Heart left ventricle (tissue), 16 donors: Measurements from ENCODE around the gene NHSL2. TPM values are rescaled to one million over a fixed set of nuclear protein-coding genes. Genes with fewer than 3 reads are reported as not detected.

Experiments used
- ATAC-seq, 4 donors: fragments of 200-7000 bp; cut with Tn5 transposase; one replicate each; pipeline ENCODE4 v1.9.1; 2020 to 2022; ENCODE audit warnings: moderate library complexity in 4 of 4, mild to moderate bottlenecking in 3 of 4, moderate number of reproducible peaks in 1 of 4
- DNase-seq, 5 donors: peaks; one replicate each; pipeline ENCODE4 v3.0.0-alpha.2; 2020
- H3K27ac ChIP-seq, 12 donors: fragments of 200-600 bp; sonication (generic) in 4 of 12; one replicate each; pipeline versions ENCODE4 v1.5.0 to v1.8.0; 2016 to 2022; ENCODE audit warnings: mild to moderate bottlenecking in 2 of 12
- H3K27me3 ChIP-seq, 9 donors: fragments of 200-600 bp; sonication (generic) in 2 of 9; one replicate each; pipeline versions ENCODE4 v1.5.1 to v1.8.0; 2016 to 2022; ENCODE audit warnings: mild to moderate bottlenecking in 3 of 9
- H3K36me3 ChIP-seq, 9 donors: fragments of 200-600 bp; sonication (generic) in 2 of 9; one replicate each; pipeline versions ENCODE4 v1.5.0 to v1.8.0; 2018 to 2022; ENCODE audit warnings: mild to moderate bottlenecking in 2 of 9
- H3K4me1 ChIP-seq, 12 donors: fragments of 200-600 bp; sonication (generic) in 4 of 12; one replicate each; pipeline versions ENCODE4 v1.5.0 to v1.8.0; 2016 to 2022; ENCODE audit warnings: mild to moderate bottlenecking in 3 of 12
- H3K4me3 ChIP-seq, 12 donors: fragments of 200-600 bp; sonication (generic) in 4 of 12; one replicate each; pipeline versions ENCODE4 v1.5.0 to v1.8.0; 2017 to 2022; ENCODE audit warnings: mild to moderate bottlenecking in 9 of 12, moderate library complexity in 4 of 12
- H3K9me3 ChIP-seq, 12 donors: fragments of 200-600 bp; sonication (generic) in 4 of 12; one replicate each; pipeline versions ENCODE4 v1.5.0 to v1.8.0; 2016 to 2022; ENCODE audit warnings: mild to moderate bottlenecking in 1 of 12
- POLR2A ChIP-seq, 2 donors: fragments of 450-650 bp; IDR thresholded peaks; one replicate each; pipeline ENCODE4 v1.6.1; 2017; ENCODE audit warnings: antibody characterized with exemption in 2 of 2, mild to moderate bottlenecking in 2 of 2, moderate library complexity in 2 of 2
- WGBS, 4 donors: extraction: QIAGEN DNeasy Blood & Tissue Kit in 2 of 4; methylation state at CpG; one replicate each; pipeline versions ENCODE4 v1.1.5 to v1.1.7; 2013 to 2018; 5-methylcytosine and 5-hydroxymethylcytosine counted together
- intact Hi-C, 10 donors: fragments of 100-400 bp; cut with DNase I; formaldehyde crosslinking; loops; one replicate each; pipeline versions ENCODE4 v1.11.1 to v1.14.2; 2022
- polyA plus RNA-seq, 2 donors: library from polyadenylated mRNA; stranded (reverse); fragments of 200-250 nt; gene quantifications; one replicate each; pipeline ENCODE4 v1.2.3, GENCODE V29; 2013
- total RNA-seq, 9 donors: library from RNA; depleted of rRNA in 2 of 9; stranded (reverse); fragments of >200 nt in 2 of 9; fragmentation: NEBNext Ultra II Directional in 3 of 9; extraction: Animal tissue kit (Norgen Biotek cat#: 25700) in 3 of 9; gene quantifications; one replicate each; pipeline versions ENCODE4 v1.1.0 to v1.2.4, GENCODE V29; 2016 to 2023
- TF ChIP-seq, protein P1 (sequence below), 12 donors: fragments of 200-600 bp; sonication (generic) in 4 of 12; IDR thresholded peaks; one replicate each; pipeline versions ENCODE4 v1.5.0 to v1.8.0; 2018 to 2022; ENCODE audit warnings: antibody characterized with exemption in 12 of 12, mild to moderate bottlenecking in 5 of 12
- donor health status: ischemic (EF 13 %, LVEDD 7.1; RV severe dilation, severe dysfunction).
- donor health status: healthy with polysubstance abuse.
- donor health status: DM: no; HTN: yes; CAD: no.
- donor health status: DM: no; HTN: no; CAD: no.
- donor health status: ischemic (EF 25% LVEDD 6.9; RV normal size, moderate dysfunction).
- donor health status: ischemic (EF 25% LVEDD 5.7; RV mildly dilated, moderate dysfunction).
- donor health status: healthy.
- donor health status: DM: yes; HTN: yes; CAD: no.
- donor health status: ischemic (EF 35%, LVEDD 5.7; RV mildly dilated, moderate dysfunction).
- donor health status: nonischemic (EF 11% LVEDD 7.7; RV severe dilation, severe dysfunction).
- donor health status: DM: yes; HTN: yes; CAD: no.
- donor health status: PGD.
- donor health status: ischemic (EF 29% LVEDD 5.4; RV normal size, mild dysfunction).
- donor health status: nonischemic (EF 23%, LVEDD 6.1; RV moderate dilation, normal function).

The NHSL2 gene
- total and polyA plus RNA-seq, 11 donors = 1.8 to 14.0 (median 5.8) TPM

DNA sequence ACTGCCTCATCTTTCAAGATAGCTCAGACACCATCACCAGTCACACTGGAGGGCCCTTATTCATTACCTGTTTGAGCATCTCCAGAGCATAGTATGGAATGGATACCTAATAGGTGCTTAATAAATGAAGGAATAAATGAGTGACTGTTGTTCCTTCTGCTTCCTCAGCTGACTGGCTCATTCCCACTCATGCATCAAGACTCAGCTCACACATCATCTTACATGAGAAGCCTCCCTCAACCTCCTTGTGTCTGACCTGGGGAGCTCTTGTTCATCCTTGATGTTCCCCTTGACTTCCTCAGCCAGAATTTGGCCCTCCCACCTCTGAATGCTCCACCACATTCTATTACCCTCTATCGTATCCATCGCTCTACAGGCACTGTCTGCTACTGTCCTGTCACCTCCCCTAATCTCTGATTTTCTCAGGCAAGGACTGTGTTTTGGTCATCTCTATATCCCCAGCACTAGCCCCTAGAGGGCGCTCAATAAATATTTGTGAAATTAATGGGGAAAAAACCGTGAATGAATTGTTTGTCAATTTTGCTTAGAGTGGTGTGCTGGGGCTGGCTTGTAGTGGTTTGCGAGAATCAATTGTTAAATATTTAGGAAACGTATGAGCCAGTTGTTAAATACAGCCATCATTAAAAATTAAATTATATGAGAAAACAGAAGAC is 88.3 kb downstream of the NHSL2 start:
- intact Hi-C loops = loop anchor here in 3 of 10 donors (1.0 to 5.0 kb wide), 2 partner anchors 127 to 128 kb away; no protein-coding TSS in a partner anchor
- 16 to 25% (median 17%) methylated on average over 6 of the region's 6 CpGs for WGBS, 4 donors
- peaks cover 0 to 22% (median 4%) of the 10 kb centered on the region in 12 donors for H3K4me1 ChIP-seq
- peak in 2 of 4 donors; percentile 13 to 31 for ATAC-seq
- H3K27me3 ChIP-seq = peaks cover 0 to 24% (median 0%) of the 10 kb centered on the region in 9 donors
- H3K4me3 ChIP-seq = no peak overlapping the region
- no peaks in the 10 kb centered on the region for H3K36me3 ChIP-seq
- DNase-seq = peak in 2 of 5 donors; percentile 19 to 21
- H3K9me3 ChIP-seq = no peaks in the 10 kb centered on the region
- H3K27ac ChIP-seq = no peak overlapping the region
- TF ChIP-seq POLR2A (IDR thresholded peaks at IDR 0.05) = no peak
- TF ChIP-seq, protein P1, sequence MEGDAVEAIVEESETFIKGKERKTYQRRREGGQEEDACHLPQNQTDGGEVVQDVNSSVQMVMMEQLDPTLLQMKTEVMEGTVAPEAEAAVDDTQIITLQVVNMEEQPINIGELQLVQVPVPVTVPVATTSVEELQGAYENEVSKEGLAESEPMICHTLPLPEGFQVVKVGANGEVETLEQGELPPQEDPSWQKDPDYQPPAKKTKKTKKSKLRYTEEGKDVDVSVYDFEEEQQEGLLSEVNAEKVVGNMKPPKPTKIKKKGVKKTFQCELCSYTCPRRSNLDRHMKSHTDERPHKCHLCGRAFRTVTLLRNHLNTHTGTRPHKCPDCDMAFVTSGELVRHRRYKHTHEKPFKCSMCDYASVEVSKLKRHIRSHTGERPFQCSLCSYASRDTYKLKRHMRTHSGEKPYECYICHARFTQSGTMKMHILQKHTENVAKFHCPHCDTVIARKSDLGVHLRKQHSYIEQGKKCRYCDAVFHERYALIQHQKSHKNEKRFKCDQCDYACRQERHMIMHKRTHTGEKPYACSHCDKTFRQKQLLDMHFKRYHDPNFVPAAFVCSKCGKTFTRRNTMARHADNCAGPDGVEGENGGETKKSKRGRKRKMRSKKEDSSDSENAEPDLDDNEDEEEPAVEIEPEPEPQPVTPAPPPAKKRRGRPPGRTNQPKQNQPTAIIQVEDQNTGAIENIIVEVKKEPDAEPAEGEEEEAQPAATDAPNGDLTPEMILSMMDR (IDR thresholded peaks at IDR 0.05) = peak; percentile 33 to 70 (median 54)

DNA sequence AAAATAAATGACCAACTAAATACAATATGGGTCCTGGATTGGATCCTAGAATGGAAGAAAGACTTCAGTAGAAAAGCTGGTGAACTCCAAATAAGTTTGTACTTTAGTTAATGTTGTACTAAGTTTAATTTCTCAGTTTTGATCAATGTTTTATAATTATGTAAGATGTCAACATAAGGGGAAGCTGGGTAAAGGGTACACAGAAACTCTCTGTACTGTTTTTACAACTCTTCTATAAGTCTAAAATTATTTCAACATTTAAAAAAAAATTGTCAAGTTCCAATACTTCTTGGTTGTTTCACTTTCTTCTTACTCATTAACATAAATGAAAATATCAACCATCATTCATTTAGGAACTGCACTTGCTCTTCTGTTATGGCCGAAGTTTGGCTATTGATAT is 88.9 kb downstream of the NHSL2 start:
- intact Hi-C loops = loop anchor here in 3 of 10 donors (1.0 to 5.0 kb wide), 2 partner anchors 127 to 128 kb away; no protein-coding TSS in a partner anchor
- TF ChIP-seq, protein P1 (IDR thresholded peaks at IDR 0.05) = no peak
- TF ChIP-seq POLR2A (IDR thresholded peaks at IDR 0.05) = no peak
- DNase-seq = no peak
- no peaks in the 10 kb centered on the region for H3K36me3 ChIP-seq
- 84 to 100% (median 96%) methylated on average over 1 of the region's 1 CpG for WGBS, 4 donors
- H3K4me3 ChIP-seq = no peak overlapping the region
- H3K9me3 ChIP-seq = no peaks in the 10 kb centered on the region
- ATAC-seq = no peak
- H3K27ac ChIP-seq = no peak overlapping the region
- H3K4me1 ChIP-seq = peaks cover 0 to 26% (median 8%) of the 10 kb centered on the region in 12 donors
- H3K27me3 ChIP-seq = peaks cover 0 to 24% (median 0%) of the 10 kb centered on the region in 9 donors

DNA sequence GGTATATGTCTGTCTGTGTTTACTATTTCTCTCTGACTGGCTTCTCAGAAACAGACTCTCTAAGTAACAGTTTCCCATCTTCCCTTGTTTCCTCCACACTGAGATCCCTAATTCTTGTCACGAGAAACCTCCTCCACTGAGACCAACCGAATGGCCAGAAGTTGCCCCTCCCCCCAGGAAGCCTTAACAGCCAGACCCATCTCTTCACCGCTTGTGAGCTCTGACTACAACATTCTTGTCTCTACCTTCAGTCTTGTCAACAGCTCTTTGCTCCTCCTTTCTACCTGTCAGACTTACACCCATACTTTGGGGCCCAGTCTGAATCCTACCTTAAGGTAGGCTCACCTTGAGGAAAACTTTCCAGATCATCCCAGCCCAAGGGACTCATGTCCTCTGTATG is 90.8 kb downstream of the NHSL2 start:
- no peak for DNase-seq
- H3K27ac ChIP-seq = no peak overlapping the region
- peaks cover 0 to 25% (median 8%) of the 10 kb centered on the region in 12 donors for H3K4me1 ChIP-seq
- no peaks in the 10 kb centered on the region for H3K9me3 ChIP-seq
- no peak for TF ChIP-seq POLR2A (IDR thresholded peaks at IDR 0.05)
- H3K27me3 ChIP-seq = peaks cover 0 to 24% (median 0%) of the 10 kb centered on the region in 9 donors
- H3K4me3 ChIP-seq = no peak overlapping the region
- intact Hi-C loops = loop anchor here in 3 of 10 donors (5.0 to 10.0 kb wide), 2 partner anchors 126 to 543 kb away; no protein-coding TSS in a partner anchor
- no peaks in the 10 kb centered on the region for H3K36me3 ChIP-seq
- 46 to 58% (median 49%) methylated on average over 3 of the region's 3 CpGs for WGBS, 4 donors
- no peak for ATAC-seq

DNA sequence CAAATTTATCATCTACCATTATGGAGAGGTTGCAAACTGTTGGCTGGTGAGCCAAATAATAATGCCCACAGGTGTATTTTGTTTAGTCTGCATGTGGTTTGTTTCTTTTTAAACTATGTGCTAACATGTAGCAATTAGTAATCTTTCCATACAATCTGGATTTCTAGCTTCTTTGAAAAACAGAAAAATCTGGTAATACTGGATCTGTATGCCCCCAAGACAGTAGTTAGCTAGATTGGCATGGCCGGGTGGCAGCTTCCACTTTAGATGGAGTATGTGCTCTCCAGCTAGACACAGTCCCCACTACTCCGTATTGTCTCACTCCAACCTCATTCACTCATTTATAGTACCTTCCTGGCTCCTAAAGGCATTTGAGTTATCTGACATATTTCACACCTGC is 91.3 kb downstream of the NHSL2 start:
- H3K36me3 ChIP-seq = no peaks in the 10 kb centered on the region
- TF ChIP-seq, protein P1 (IDR thresholded peaks at IDR 0.05) = no peak
- TF ChIP-seq POLR2A (IDR thresholded peaks at IDR 0.05) = no peak
- ATAC-seq = no peak
- peaks cover 0 to 24% (median 8%) of the 10 kb centered on the region in 12 donors for H3K4me1 ChIP-seq
- peaks cover 0 to 24% (median 0%) of the 10 kb centered on the region in 9 donors for H3K27me3 ChIP-seq
- H3K9me3 ChIP-seq = no peaks in the 10 kb centered on the region
- no peak overlapping the region for H3K4me3 ChIP-seq
- intact Hi-C loops = loop anchor here in 3 of 10 donors (5.0 to 10.0 kb wide), 2 partner anchors 125 to 543 kb away; no protein-coding TSS in a partner anchor
- WGBS, 4 donors = 87 to 99% (median 92%) methylated on average over 2 of the region's 2 CpGs
- no peak for DNase-seq
- no peak overlapping the region for H3K27ac ChIP-seq
